ENCODE data around the gene SLC1A2. TPM values are rescaled to one million over a fixed set of nuclear protein-coding genes. Genes with fewer than 3 reads are reported as not detected.

SLC1A2 gene
- total RNA-seq, 2 donors from 2014 or later = 0.63 to 2.5 TPM

DNA sequence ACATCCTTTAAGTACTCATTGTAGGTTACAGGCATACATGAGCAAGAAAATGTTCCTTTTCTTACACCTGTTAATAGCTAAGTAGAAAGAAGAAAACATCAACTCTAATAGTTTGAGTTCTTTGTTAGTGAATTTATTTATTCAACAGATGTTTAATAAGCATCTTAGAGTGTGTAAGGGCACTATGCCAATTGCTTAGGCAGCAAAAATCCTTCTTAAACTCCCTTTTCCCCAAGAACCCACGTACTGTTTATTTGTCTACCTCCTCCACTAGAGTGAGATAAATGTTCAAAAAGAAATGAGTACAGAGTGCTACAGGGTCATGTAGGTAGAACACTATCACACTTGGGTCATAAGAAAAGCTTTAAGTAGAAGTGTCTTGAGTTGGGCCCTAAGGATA lies 149.0 kb downstream of the SLC1A2 start:
- no peaks in the 10 kb centered on the region for H3K36me3 ChIP-seq
- no peak for DNase-seq (ENCODE audit: low spot score)
- no peaks in the 10 kb centered on the region for H3K27me3 ChIP-seq
- TF ChIP-seq, protein P1, sequence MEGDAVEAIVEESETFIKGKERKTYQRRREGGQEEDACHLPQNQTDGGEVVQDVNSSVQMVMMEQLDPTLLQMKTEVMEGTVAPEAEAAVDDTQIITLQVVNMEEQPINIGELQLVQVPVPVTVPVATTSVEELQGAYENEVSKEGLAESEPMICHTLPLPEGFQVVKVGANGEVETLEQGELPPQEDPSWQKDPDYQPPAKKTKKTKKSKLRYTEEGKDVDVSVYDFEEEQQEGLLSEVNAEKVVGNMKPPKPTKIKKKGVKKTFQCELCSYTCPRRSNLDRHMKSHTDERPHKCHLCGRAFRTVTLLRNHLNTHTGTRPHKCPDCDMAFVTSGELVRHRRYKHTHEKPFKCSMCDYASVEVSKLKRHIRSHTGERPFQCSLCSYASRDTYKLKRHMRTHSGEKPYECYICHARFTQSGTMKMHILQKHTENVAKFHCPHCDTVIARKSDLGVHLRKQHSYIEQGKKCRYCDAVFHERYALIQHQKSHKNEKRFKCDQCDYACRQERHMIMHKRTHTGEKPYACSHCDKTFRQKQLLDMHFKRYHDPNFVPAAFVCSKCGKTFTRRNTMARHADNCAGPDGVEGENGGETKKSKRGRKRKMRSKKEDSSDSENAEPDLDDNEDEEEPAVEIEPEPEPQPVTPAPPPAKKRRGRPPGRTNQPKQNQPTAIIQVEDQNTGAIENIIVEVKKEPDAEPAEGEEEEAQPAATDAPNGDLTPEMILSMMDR (IDR thresholded peaks at IDR 0.05) = no peak
- no peak overlapping the region for H3K4me3 ChIP-seq
- H3K27ac ChIP-seq = no peak overlapping the region
- H3K9me3 ChIP-seq = no peaks in the 10 kb centered on the region
- H3K4me1 ChIP-seq = peaks cover 0 to 4% of the 10 kb centered on the region in 2 donors

DNA sequence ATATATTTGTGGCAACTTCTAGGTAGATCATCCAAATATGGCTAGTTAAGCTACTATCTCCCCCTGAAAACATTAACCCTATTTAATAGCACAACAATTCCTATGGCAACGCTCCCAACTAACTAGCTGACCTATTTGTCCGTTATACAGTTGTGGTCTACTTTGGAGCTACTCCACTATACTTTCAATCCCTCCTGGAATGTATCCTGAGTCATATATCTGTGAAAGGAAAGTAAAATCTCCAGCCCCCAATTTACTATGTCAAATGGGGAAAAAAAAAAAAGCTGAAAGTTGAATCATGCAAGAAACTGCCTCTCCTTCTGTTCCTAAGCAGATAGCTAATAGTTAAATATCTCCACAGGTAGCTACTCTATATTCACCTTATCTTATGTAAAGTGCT lies 151.9 kb downstream of the SLC1A2 start:
- Histone ChIP-seq H3K27me3 (no peaks in the 10 kb centered on the region), H3K27ac (no peak overlapping the region), H3K4me3 (no peak overlapping the region), H3K36me3 (no peaks in the 10 kb centered on the region), H3K4me1 (no peaks in the 10 kb centered on the region), H3K9me3 (no peaks in the 10 kb centered on the region)
- TF ChIP-seq, protein P1 (IDR thresholded peaks at IDR 0.05) = no peak
- no peak for DNase-seq (ENCODE audit: low spot score)

DNA sequence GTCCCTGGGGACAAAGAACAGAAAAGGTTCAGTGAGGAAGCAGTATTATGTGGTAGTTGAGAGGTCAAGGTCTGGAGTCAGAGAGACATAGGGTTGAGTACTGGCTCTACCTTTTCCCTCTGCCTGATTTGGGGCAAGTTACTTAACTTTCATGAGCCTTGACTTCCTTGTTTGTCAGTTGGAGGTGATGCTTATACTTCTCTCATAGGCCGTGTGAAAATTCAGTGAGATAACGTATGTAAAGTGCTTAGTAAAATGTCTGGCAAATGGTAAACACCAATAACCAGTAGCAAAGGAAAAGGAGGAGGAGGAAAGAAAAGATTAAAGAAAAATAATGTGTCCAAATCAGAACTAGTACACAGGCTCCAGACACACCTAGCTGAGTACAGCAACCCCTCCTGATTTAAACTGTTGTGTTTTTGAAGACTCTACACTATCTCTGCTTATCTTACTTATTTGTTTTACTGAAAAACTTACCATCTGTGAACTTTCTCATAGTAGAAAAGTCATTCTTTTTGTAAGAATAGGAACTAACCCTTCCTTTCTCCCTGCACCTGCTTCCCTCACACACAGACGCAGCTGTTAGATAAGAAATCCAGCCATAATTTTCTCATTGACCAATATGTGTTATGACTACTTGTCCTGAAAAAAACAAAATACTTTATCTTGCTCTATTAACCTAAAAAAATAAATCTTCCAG lies 153.5 kb downstream of the SLC1A2 start:
- Histone ChIP-seq H3K4me1 (no peaks in the 10 kb centered on the region), H3K27me3 (no peaks in the 10 kb centered on the region), H3K36me3 (no peaks in the 10 kb centered on the region), H3K4me3 (no peak overlapping the region), H3K27ac (no peak overlapping the region), H3K9me3 (no peaks in the 10 kb centered on the region)
- no peak for DNase-seq (ENCODE audit: low spot score)
- TF ChIP-seq, protein P1 (IDR thresholded peaks at IDR 0.05) = no peak

DNA sequence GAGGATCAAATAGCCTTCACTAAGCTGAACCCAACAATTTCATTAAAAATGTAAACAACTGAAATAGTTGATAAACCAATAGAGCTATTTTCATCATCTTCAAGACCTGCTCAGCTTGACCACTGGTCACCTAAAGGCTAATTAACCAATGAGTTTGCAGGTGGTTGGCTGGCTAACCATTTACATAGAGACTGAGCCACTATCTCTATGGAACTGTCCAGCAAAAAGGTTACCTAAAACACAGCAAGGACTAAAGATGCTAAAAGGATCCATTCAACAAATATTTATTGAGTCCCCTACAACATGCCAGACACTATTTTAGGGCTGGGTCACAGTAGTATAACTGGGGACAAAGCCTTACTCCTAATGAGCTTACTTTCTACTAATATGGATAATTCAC lies 156.6 kb downstream of the SLC1A2 start:
- H3K9me3 ChIP-seq = no peaks in the 10 kb centered on the region
- DNase-seq (ENCODE audit: low spot score) = no peak
- no peaks in the 10 kb centered on the region for H3K4me1 ChIP-seq
- H3K27me3 ChIP-seq = no peaks in the 10 kb centered on the region
- TF ChIP-seq, protein P1 (IDR thresholded peaks at IDR 0.05) = no peak
- no peak overlapping the region for H3K4me3 ChIP-seq
- H3K36me3 ChIP-seq = no peaks in the 10 kb centered on the region
- no peak overlapping the region for H3K27ac ChIP-seq

DNA sequence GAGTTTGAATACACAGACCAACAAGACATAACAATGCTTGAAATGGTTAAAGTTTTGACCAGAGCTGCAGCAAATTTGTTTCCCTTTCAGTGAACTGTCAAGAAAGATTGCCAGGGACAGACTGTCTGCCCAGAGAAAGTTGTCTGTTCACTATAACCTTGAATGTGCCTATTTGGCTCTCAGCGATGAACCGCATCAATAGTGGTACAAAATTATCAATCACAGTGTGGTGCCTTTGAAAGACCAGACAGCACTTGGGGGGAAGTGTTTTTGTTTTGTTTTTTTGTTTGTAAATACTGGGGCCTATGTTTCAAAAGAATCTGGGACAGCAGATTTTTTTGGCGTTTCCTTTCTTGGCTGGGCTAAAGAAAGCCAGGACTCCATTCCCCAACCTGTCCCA lies 157.3 kb downstream of the SLC1A2 start:
- TF ChIP-seq, protein P1 (IDR thresholded peaks at IDR 0.05) = no peak
- no peak overlapping the region for H3K27ac ChIP-seq
- no peak overlapping the region for H3K4me3 ChIP-seq
- no peak for DNase-seq (ENCODE audit: low spot score)
- no peaks in the 10 kb centered on the region for H3K4me1 ChIP-seq
- no peaks in the 10 kb centered on the region for H3K9me3 ChIP-seq
- H3K27me3 ChIP-seq = no peaks in the 10 kb centered on the region
- H3K36me3 ChIP-seq = no peaks in the 10 kb centered on the region

DNA sequence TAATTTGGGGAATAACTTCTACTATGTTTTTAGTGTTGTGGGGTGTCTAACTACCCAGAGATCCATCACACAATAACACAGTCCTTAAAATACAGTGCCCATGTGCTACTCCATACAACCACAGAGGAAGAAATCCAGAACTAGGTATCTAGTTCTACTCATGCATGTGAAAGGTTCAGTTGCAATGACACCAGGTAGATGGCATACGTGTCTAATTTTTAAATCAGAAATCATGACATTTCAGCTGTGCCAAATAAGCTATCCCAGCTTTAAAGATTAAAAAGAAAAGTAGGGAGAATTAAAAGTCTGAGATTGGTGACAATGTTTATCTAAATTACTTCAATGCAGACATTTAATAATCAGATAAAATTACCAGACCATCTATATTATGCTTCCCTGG lies 158.2 kb downstream of the SLC1A2 start:
- Histone ChIP-seq H3K9me3 (no peaks in the 10 kb centered on the region), H3K4me1 (no peaks in the 10 kb centered on the region), H3K36me3 (no peaks in the 10 kb centered on the region), H3K27ac (no peak overlapping the region), H3K27me3 (no peaks in the 10 kb centered on the region), H3K4me3 (no peak overlapping the region)
- TF ChIP-seq, protein P1 (IDR thresholded peaks at IDR 0.05) = no peak
- no peak for DNase-seq (ENCODE audit: low spot score)
